AG09309 (cell line): ENCODE data around the gene TMEM132D.

Source experiments
- DNase-seq: peaks from one replicate; pipeline ENCODE4 v3.0.0-alpha.2; 2010; ENCODE audit warnings: low read depth
- H3K4me3 ChIP-seq: 2 replicates; pipeline ENCODE4 v1.5.1; 2011; ENCODE audit warnings: mild to moderate bottlenecking, low read depth, low read length, moderate library complexity; ENCODE audit not compliant: control insufficient read depth
- TF ChIP-seq, protein P1 (sequence below): IDR thresholded peaks from 2 replicates; pipeline ENCODE4 v1.5.1; 2011; ENCODE audit warnings: mild to moderate bottlenecking, low read depth, low read length, inconsistent platforms; ENCODE audit not compliant: insufficient read depth, control insufficient read depth; ENCODE audit errors: missing control alignments

The TMEM132D gene

DNA sequence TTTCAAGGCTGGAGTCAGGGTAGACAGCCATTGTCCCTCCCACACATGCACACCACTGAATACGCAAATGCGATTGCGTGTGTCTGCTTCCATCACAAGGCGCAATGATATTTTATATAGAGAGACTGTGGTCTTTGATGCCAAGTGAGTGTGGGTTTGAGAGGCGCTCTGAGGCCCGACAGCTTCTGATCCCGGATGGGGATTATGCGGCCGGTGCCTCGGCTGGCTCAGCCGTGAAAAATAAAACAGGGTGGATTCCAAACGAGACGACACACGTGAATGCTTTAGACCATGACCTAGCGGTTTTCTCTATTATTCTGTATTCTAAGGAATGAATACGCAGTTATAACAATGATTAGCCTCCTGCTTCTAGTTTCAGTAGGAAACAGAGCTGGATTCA, 72.5 kb downstream of the TMEM132D start:
- DNase-seq: no peak
- TF ChIP-seq, protein P1, sequence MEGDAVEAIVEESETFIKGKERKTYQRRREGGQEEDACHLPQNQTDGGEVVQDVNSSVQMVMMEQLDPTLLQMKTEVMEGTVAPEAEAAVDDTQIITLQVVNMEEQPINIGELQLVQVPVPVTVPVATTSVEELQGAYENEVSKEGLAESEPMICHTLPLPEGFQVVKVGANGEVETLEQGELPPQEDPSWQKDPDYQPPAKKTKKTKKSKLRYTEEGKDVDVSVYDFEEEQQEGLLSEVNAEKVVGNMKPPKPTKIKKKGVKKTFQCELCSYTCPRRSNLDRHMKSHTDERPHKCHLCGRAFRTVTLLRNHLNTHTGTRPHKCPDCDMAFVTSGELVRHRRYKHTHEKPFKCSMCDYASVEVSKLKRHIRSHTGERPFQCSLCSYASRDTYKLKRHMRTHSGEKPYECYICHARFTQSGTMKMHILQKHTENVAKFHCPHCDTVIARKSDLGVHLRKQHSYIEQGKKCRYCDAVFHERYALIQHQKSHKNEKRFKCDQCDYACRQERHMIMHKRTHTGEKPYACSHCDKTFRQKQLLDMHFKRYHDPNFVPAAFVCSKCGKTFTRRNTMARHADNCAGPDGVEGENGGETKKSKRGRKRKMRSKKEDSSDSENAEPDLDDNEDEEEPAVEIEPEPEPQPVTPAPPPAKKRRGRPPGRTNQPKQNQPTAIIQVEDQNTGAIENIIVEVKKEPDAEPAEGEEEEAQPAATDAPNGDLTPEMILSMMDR: no peak
- H3K4me3 ChIP-seq: no peak overlapping the region

DNA sequence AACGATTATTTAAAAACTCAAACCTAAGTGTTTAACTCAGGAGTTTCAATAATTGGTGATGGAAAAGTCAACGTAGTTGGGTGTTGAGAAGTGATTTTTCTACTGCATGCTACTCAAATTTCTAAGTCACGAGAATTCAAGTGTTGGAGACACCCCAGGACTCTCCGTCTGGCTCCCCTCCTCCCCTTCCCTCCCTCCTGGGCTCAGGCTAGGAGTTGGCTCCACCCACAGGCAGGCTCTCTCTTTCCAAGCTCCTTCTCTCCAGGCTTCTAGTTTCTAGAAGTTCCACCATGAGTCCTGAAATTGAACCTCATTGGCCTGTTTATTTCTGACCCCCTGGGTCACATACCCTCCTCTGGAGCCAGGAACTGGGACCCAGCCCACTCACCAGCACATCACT, 73.0 kb downstream of the TMEM132D start:
- no peak overlapping the region for H3K4me3 ChIP-seq
- DNase-seq: no peak
- TF ChIP-seq, protein P1: no peak

DNA sequence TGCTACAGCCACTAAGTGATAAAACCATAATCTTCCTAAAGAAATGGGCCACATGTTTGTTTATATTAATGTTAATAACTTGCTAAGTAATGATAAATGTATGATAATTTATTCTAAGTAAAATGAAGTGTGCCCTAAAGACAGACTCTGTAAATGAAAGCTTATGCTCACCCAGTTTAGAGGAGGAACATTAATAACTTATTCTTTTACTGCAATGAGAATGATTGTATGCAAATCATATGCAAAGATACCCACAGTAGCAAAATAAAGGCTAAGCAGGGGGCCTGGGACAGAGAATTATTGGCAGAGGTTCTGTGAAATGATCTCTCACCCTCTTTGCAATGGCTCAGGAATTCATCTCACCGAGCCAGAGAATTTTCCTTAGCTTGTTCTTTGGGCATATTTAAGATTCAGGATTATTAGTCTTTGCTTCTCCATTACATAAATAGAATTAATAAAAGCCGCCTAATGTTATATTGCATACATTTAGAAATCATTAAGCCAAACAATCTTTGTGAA, 75.9 kb downstream of the TMEM132D start:
- DNase-seq: no peak
- no peak overlapping the region for H3K4me3 ChIP-seq
- TF ChIP-seq, protein P1: no peak

DNA sequence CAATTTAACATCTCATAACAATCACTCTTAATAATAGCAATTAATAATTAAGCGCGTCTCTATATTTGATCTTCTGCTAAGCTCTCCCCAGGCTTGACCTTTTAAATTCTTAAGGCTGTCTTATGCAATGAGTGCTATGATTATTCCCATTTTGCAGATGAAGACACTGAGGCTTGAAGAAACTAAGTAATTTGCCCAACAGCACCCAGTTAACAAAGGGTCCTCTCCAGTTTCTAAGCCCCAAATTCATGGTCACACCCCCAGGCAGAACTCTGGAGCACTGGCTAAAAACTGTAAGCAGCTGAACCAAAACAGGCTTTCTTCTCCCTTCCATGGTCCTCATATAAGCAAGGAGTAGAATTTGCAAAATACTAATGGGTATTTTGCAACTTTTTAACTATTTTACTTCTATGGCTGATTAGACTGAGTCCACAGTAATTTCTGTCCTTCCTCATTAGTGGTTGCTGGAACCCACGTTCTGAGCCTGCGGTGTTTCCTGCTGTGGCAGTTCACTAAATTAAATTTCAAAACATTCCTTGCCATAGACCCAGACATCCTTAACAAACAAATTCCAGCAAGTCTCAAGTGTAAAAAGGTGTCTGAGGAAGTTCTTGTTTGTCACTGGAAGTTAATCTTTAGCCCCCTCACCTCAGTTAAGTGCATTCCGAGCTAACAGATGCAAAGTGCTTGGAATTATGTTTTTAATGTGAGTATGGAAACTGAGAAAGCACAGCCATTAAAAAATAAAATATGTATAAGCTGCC, 76.5 kb downstream of the TMEM132D start:
- no peak for DNase-seq
- no peak overlapping the region for H3K4me3 ChIP-seq
- TF ChIP-seq, protein P1: no peak

DNA sequence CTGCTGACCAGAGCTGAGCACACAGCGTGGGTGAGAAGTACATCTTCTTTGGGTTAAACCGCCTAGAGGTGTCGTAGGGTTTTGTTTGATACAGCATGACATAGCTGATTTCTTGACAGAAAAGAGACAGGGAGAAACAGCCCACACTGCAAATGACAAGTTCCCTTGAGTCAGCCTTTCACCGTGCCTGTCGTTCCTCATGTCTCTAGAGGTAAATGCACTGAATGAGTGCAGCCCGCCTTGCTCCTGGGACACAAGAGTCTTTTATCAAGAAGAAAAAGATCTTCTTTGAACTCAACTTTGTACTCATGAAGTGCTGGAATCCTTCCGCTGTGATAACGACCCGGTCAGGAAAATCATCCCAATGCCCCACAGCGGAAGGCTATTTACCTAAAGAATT, 77.6 kb downstream of the TMEM132D start:
- TF ChIP-seq, protein P1: no peak
- H3K4me3 ChIP-seq: no peak overlapping the region
- no peak for DNase-seq

DNA sequence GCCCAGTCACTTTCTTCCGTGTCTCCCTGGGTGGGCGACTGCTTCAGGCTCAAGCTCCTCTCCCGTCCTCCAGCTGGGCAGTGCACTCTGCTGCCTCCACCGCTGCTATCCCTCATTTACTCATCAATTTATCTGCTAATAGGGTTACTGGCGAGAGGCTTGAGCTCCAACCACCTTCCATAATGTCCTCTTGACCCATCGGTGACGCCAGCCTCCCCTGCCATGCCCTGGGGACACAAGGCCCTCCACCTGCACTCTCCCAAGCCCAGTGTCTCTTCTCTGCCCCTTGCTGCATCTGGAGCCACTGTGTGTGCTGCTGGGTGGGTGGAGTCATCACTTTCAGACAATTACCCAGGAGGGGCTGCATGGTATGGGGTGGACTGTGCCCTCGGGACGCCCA, 78.5 kb downstream of the TMEM132D start:
- TF ChIP-seq, protein P1: no peak
- no peak for DNase-seq
- H3K4me3 ChIP-seq: no peak overlapping the region
